ENCODE measurements around the gene SLC35F6. TPM values are rescaled to one million over a fixed set of nuclear protein-coding genes. Genes with fewer than 3 reads are reported as not detected.
A peak's percentile ranks its signal among the peaks of the same experiment; 100 is the strongest.

Gene SLC35F6
- total and polyA plus RNA-seq, 9 of the 15 experiments (the other 6 are each of a cell fraction or from before 2014, with no cell fraction given), result 11.9 to 47.3 (median 22.5) TPM

DNA sequence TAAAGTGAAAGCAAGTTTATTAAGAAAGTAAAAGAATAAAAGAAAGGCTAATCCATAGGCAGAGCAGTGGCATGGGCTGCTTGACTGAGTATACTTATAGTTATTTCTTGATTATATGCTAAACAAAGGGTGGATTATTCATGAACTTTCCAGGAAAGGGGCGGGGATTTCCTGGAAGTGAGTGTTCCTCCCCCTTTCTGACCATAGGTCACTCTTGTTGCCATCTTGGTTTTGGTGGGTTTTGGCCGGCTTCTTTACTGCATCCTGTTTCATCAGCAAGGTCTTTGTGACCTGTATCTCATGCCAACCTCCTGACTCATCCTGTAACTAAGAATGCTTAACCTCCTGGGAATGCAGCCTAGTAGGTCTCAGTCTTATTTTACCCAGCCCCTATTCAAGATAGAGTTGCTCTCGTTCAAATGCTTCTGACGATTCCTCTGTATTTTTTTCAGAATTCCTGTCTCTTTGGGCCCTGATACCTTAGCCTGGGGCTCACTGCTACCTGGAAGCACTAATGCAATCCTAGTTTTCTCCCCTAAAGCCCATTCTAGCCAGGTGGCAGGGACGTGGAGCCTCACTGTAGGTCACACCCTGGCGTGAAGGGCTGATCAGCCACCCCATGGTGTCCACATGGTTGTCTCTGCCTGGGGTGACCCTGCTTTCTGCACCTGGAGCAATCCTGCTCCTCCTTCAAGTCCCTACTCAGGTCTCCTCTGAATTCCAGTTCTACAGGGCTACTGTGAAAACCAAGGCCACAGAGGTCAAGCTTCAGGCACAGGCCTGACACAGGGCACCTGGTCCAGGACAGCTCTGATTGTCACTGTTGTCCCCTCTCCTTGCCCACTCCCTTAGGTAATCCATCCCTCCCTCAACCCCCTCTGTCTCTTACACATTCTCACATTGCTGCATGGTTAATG, 6.0 kb upstream of the SLC35F6 start (continued):
- TF ChIP-seq, protein P1, sequence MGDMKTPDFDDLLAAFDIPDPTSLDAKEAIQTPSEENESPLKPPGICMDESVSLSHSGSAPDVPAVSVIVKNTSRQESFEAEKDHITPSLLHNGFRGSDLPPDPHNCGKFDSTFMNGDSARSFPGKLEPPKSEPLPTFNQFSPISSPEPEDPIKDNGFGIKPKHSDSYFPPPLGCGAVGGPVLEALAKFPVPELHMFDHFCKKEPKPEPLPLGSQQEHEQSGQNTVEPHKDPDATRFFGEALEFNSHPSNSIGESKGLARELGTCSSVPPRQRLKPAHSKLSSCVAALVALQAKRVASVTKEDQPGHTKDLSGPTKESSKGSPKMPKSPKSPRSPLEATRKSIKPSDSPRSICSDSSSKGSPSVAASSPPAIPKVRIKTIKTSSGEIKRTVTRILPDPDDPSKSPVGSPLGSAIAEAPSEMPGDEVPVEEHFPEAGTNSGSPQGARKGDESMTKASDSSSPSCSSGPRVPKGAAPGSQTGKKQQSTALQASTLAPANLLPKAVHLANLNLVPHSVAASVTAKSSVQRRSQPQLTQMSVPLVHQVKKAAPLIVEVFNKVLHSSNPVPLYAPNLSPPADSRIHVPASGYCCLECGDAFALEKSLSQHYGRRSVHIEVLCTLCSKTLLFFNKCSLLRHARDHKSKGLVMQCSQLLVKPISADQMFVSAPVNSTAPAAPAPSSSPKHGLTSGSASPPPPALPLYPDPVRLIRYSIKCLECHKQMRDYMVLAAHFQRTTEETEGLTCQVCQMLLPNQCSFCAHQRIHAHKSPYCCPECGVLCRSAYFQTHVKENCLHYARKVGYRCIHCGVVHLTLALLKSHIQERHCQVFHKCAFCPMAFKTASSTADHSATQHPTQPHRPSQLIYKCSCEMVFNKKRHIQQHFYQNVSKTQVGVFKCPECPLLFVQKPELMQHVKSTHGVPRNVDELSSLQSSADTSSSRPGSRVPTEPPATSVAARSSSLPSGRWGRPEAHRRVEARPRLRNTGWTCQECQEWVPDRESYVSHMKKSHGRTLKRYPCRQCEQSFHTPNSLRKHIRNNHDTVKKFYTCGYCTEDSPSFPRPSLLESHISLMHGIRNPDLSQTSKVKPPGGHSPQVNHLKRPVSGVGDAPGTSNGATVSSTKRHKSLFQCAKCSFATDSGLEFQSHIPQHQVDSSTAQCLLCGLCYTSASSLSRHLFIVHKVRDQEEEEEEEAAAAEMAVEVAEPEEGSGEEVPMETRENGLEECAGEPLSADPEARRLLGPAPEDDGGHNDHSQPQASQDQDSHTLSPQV (IDR thresholded peaks at IDR 0.05), result peak; percentile 91
- TF ChIP-seq, protein P2, sequence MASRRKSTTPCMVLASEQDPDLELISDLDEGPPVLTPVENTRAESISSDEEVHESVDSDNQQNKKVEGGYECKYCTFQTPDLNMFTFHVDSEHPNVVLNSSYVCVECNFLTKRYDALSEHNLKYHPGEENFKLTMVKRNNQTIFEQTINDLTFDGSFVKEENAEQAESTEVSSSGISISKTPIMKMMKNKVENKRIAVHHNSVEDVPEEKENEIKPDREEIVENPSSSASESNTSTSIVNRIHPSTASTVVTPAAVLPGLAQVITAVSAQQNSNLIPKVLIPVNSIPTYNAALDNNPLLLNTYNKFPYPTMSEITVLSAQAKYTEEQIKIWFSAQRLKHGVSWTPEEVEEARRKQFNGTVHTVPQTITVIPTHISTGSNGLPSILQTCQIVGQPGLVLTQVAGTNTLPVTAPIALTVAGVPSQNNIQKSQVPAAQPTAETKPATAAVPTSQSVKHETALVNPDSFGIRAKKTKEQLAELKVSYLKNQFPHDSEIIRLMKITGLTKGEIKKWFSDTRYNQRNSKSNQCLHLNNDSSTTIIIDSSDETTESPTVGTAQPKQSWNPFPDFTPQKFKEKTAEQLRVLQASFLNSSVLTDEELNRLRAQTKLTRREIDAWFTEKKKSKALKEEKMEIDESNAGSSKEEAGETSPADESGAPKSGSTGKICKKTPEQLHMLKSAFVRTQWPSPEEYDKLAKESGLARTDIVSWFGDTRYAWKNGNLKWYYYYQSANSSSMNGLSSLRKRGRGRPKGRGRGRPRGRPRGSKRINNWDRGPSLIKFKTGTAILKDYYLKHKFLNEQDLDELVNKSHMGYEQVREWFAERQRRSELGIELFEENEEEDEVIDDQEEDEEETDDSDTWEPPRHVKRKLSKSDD (conservative IDR thresholded peaks at IDR 0.05; ENCODE audit: low read length), result no peak
- TF ChIP-seq, protein P3, sequence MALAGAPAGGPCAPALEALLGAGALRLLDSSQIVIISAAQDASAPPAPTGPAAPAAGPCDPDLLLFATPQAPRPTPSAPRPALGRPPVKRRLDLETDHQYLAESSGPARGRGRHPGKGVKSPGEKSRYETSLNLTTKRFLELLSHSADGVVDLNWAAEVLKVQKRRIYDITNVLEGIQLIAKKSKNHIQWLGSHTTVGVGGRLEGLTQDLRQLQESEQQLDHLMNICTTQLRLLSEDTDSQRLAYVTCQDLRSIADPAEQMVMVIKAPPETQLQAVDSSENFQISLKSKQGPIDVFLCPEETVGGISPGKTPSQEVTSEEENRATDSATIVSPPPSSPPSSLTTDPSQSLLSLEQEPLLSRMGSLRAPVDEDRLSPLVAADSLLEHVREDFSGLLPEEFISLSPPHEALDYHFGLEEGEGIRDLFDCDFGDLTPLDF (CRISPR knock-in tag; IDR thresholded peaks at IDR 0.05), result no peak
- TF ChIP-seq, protein P4, sequence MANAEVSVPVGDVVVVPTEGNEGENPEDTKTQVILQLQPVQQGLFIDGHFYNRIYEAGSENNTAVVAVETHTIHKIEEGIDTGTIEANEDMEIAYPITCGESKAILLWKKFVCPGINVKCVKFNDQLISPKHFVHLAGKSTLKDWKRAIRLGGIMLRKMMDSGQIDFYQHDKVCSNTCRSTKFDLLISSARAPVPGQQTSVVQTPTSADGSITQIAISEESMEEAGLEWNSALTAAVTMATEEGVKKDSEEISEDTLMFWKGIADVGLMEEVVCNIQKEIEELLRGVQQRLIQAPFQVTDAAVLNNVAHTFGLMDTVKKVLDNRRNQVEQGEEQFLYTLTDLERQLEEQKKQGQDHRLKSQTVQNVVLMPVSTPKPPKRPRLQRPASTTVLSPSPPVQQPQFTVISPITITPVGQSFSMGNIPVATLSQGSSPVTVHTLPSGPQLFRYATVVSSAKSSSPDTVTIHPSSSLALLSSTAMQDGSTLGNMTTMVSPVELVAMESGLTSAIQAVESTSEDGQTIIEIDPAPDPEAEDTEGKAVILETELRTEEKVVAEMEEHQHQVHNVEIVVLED (CRISPR knock-in tag; IDR thresholded peaks at IDR 0.05), result no peak
- TF ChIP-seq, protein P5, sequence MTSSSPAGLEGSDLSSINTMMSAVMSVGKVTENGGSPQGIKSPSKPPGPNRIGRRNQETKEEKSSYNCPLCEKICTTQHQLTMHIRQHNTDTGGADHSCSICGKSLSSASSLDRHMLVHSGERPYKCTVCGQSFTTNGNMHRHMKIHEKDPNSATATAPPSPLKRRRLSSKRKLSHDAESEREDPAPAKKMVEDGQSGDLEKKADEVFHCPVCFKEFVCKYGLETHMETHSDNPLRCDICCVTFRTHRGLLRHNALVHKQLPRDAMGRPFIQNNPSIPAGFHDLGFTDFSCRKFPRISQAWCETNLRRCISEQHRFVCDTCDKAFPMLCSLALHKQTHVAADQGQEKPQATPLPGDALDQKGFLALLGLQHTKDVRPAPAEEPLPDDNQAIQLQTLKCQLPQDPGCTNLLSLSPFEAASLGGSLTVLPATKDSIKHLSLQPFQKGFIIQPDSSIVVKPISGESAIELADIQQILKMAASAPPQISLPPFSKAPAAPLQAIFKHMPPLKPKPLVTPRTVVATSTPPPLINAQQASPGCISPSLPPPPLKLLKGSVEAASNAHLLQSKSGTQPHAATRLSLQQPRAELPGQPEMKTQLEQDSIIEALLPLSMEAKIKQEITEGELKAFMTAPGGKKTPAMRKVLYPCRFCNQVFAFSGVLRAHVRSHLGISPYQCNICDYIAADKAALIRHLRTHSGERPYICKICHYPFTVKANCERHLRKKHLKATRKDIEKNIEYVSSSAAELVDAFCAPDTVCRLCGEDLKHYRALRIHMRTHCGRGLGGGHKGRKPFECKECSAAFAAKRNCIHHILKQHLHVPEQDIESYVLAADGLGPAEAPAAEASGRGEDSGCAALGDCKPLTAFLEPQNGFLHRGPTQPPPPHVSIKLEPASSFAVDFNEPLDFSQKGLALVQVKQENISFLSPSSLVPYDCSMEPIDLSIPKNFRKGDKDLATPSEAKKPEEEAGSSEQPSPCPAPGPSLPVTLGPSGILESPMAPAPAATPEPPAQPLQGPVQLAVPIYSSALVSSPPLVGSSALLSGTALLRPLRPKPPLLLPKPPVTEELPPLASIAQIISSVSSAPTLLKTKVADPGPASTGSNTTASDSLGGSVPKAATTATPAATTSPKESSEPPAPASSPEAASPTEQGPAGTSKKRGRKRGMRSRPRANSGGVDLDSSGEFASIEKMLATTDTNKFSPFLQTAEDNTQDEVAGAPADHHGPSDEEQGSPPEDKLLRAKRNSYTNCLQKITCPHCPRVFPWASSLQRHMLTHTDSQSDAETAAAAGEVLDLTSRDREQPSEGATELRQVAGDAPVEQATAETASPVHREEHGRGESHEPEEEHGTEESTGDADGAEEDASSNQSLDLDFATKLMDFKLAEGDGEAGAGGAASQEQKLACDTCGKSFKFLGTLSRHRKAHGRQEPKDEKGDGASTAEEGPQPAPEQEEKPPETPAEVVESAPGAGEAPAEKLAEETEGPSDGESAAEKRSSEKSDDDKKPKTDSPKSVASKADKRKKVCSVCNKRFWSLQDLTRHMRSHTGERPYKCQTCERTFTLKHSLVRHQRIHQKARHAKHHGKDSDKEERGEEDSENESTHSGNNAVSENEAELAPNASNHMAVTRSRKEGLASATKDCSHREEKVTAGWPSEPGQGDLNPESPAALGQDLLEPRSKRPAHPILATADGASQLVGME (CRISPR knock-in tag; IDR thresholded peaks at IDR 0.05), result 0 out of 2 replicates have a peak, but pooled peaks have one; percentile 39
- TF ChIP-seq, protein P6, sequence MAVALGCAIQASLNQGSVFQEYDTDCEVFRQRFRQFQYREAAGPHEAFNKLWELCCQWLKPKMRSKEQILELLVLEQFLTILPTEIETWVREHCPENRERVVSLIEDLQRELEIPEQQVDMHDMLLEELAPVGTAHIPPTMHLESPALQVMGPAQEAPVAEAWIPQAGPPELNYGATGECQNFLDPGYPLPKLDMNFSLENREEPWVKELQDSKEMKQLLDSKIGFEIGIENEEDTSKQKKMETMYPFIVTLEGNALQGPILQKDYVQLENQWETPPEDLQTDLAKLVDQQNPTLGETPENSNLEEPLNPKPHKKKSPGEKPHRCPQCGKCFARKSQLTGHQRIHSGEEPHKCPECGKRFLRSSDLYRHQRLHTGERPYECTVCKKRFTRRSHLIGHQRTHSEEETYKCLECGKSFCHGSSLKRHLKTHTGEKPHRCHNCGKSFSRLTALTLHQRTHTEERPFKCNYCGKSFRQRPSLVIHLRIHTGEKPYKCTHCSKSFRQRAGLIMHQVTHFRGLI (CRISPR knock-in tag; IDR thresholded peaks at IDR 0.05), result peak; percentile 20; the same call in 1 of the 2 replicates
- no peak for TF ChIP-seq MCM5 (IDR thresholded peaks at IDR 0.05; ENCODE audit: low read depth)

All from K562 (cell line).